ENCODE measurements around the gene TFPT.

- TF ChIP-seq CTCF (conservative IDR thresholded peaks at IDR 0.05 in 1 of 2, IDR thresholded peaks at IDR 0.05 in 1 of 2; ENCODE audit: low read depth in 1 of 2, low read length in 2 of 2) (no peak), EZH2 (IDR thresholded peaks at IDR 0.05; ENCODE audit: low read length, missing control alignments) (no peak)
Measured at GRCh38 chr19:54107876-54108490, 7.5 kb downstream of the TFPT start.
